ENCODE data around the gene RIPOR2.
A peak's percentile ranks its signal among the peaks of the same experiment; 100 is the strongest.
"Not testable (repeated sequence)": the region's sequence is repeated elsewhere in the genome, so short reads cannot be mapped to it uniquely, and the experiment has no call there.

RIPOR2 gene

GRCh38 chr6:24950218-24950941 lies 14.6 kb upstream of the RIPOR2 start:
- no peak overlapping the region for H3K18ac ChIP-seq (ENCODE audit: low read length)
- WGBS (ENCODE audit: extremely low coverage, insufficient coverage, low lambda C conversion rate): no CpG with 5 or more reads among the region's 3 CpGs
- no peaks in the 10 kb centered on the region for H3K36me3 ChIP-seq (ENCODE audit: control insufficient read depth, insufficient read depth, low read length)
- H3K23ac ChIP-seq (ENCODE audit: low read length): no peak overlapping the region
- H3K27ac ChIP-seq (ENCODE audit: low read depth, low read length): no peak overlapping the region
- H3K4ac ChIP-seq (ENCODE audit: low read depth, low read length): no peak overlapping the region
- H2BK120ac ChIP-seq (ENCODE audit: low read depth, low read length): no peak overlapping the region
- DNase-seq: no peak
- no peaks in the 10 kb centered on the region for H3K79me2 ChIP-seq (ENCODE audit: control insufficient read depth, insufficient read depth, low read length)
- H2AK5ac ChIP-seq (ENCODE audit: low read length): no peak overlapping the region
- no peak overlapping the region for H4K8ac ChIP-seq (ENCODE audit: low read depth, low read length)
- H2BK15ac ChIP-seq (replicated peaks; ENCODE audit: low read depth): no peak overlapping the region
- H3K27me3 ChIP-seq (ENCODE audit: insufficient read depth, low read length, poor library complexity): no peaks in the 10 kb centered on the region
- no peak overlapping the region for H3K4me2 ChIP-seq (ENCODE audit: low read length)
- H2BK5ac ChIP-seq (ENCODE audit: low read length): no peak overlapping the region
- H3K56ac ChIP-seq (ENCODE audit: low read length): no peak overlapping the region
- no peak overlapping the region for H3K9ac ChIP-seq (ENCODE audit: low read length)
- H3K4me1 ChIP-seq (ENCODE audit: control insufficient read depth, low read depth, low read length): no peaks in the 10 kb centered on the region
- no peak overlapping the region for H4K5ac ChIP-seq (ENCODE audit: low read length)
- H3K4me3 ChIP-seq (ENCODE audit: low read length): no peak overlapping the region
- no peaks in the 10 kb centered on the region for H3K79me1 ChIP-seq (ENCODE audit: low read length)

DNA sequence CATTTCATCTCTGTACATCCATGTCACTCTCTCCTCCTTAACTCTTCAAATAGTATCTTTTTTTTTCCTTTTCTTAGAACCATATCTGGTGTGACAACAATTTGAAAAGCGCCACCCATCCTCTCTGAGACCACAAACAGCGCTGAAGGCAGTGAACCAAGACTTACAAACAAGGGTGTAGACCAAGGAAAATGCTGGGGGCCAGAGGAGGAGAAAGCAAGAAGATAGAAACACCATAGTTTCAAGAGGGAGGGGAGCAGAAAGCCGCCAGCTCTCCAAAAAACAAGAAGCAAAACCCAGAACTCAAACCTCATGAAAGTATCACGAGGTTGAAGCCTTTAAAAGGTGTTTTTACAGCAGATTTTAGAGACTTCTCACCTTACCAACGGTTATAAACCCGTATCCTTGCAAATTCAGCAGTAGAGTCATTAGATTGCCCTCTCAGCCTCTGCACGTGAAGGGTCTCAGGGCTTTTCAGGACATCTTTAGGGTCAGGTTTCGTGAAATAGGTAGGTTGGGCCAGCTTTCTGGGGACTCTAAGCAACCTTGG lies 13.3 kb upstream of the RIPOR2 start:
- Histone ChIP-seq H3K27me3 (ENCODE audit: insufficient read depth, low read length, poor library complexity) (no peaks in the 10 kb centered on the region), H2BK120ac (ENCODE audit: low read depth, low read length) (no peak overlapping the region), H2BK5ac (ENCODE audit: low read length) (no peak overlapping the region), H3K4me1 (ENCODE audit: control insufficient read depth, low read depth, low read length) (no peaks in the 10 kb centered on the region), H3K56ac (ENCODE audit: low read length) (no peak overlapping the region), H4K8ac (ENCODE audit: low read depth, low read length) (no peak overlapping the region), H3K79me1 (ENCODE audit: low read length) (no peaks in the 10 kb centered on the region), H3K9ac (ENCODE audit: low read length) (no peak overlapping the region), H3K4ac (ENCODE audit: low read depth, low read length) (no peak overlapping the region), H3K36me3 (ENCODE audit: control insufficient read depth, insufficient read depth, low read length) (no peaks in the 10 kb centered on the region), H2AK5ac (ENCODE audit: low read length) (no peak overlapping the region), H3K4me3 (ENCODE audit: low read length) (no peak overlapping the region), H4K5ac (ENCODE audit: low read length) (no peak overlapping the region), H2BK15ac (replicated peaks; ENCODE audit: low read depth) (no peak overlapping the region), H3K4me2 (ENCODE audit: low read length) (no peak overlapping the region), H3K18ac (ENCODE audit: low read length) (no peak overlapping the region), H3K23ac (ENCODE audit: low read length) (no peak overlapping the region), H3K79me2 (ENCODE audit: control insufficient read depth, insufficient read depth, low read length) (no peaks in the 10 kb centered on the region), H3K27ac (ENCODE audit: low read depth, low read length) (no peak overlapping the region)
- no peak for DNase-seq
- no CpG with 5 or more reads among the region's 8 CpGs for WGBS (ENCODE audit: extremely low coverage, insufficient coverage, low lambda C conversion rate)

GRCh38 chr6:24948261-24948660 lies 12.5 kb upstream of the RIPOR2 start:
- not testable (repeated sequence) for H4K5ac ChIP-seq (ENCODE audit: low read length); H3K79me1 ChIP-seq (ENCODE audit: low read length); H3K9ac ChIP-seq (ENCODE audit: low read length); H3K56ac ChIP-seq (ENCODE audit: low read length); H3K36me3 ChIP-seq (ENCODE audit: control insufficient read depth, insufficient read depth, low read length); H3K18ac ChIP-seq (ENCODE audit: low read length); H2AK5ac ChIP-seq (ENCODE audit: low read length); H3K4me3 ChIP-seq (ENCODE audit: low read length); H2BK15ac ChIP-seq (replicated peaks; ENCODE audit: low read depth); DNase-seq; H4K8ac ChIP-seq (ENCODE audit: low read depth, low read length); H2BK5ac ChIP-seq (ENCODE audit: low read length); H3K23ac ChIP-seq (ENCODE audit: low read length); H3K4ac ChIP-seq (ENCODE audit: low read depth, low read length); H3K4me1 ChIP-seq (ENCODE audit: control insufficient read depth, low read depth, low read length); H3K4me2 ChIP-seq (ENCODE audit: low read length); H3K27me3 ChIP-seq (ENCODE audit: insufficient read depth, low read length, poor library complexity); H2BK120ac ChIP-seq (ENCODE audit: low read depth, low read length); H3K79me2 ChIP-seq (ENCODE audit: control insufficient read depth, insufficient read depth, low read length); H3K27ac ChIP-seq (ENCODE audit: low read depth, low read length)
- no CpG with 5 or more reads among the region's 7 CpGs for WGBS (ENCODE audit: extremely low coverage, insufficient coverage, low lambda C conversion rate)

DNA sequence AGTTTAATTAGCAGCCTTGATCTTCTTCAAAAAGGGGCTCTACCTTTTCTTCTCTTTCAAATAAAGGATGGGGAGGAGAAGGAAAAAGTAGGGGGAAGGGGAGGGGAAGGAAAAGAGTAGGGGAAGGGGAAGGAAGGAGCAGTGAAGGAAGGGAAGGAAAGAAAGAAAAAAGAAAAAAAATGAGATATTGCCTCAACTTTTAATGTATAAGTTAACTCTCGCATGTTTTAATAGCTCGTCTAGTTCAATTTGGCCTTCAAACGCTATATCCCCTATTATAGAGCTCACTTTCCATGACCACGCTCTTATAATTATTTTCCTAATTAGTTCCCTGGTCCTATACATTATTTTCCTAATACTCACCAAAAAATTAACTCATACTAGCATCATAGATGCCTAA lies 11.9 kb upstream of the RIPOR2 start:
- H3K27me3 ChIP-seq (ENCODE audit: insufficient read depth, low read length, poor library complexity): no peaks in the 10 kb centered on the region
- H4K5ac ChIP-seq (ENCODE audit: low read length): no peak overlapping the region
- no peak overlapping the region for H3K23ac ChIP-seq (ENCODE audit: low read length)
- no peak overlapping the region for H3K4me3 ChIP-seq (ENCODE audit: low read length)
- no peak for DNase-seq
- H3K9ac ChIP-seq (ENCODE audit: low read length): no peak overlapping the region
- H3K4me2 ChIP-seq (ENCODE audit: low read length): no peak overlapping the region
- no peak overlapping the region for H3K18ac ChIP-seq (ENCODE audit: low read length)
- no peak overlapping the region for H2BK120ac ChIP-seq (ENCODE audit: low read depth, low read length)
- H2BK15ac ChIP-seq (replicated peaks; ENCODE audit: low read depth): no peak overlapping the region
- no peak overlapping the region for H3K27ac ChIP-seq (ENCODE audit: low read depth, low read length)
- no peak overlapping the region for H4K8ac ChIP-seq (ENCODE audit: low read depth, low read length)
- H3K36me3 ChIP-seq (ENCODE audit: control insufficient read depth, insufficient read depth, low read length): no peaks in the 10 kb centered on the region
- no peaks in the 10 kb centered on the region for H3K79me2 ChIP-seq (ENCODE audit: control insufficient read depth, insufficient read depth, low read length)
- H3K56ac ChIP-seq (ENCODE audit: low read length): no peak overlapping the region
- WGBS (ENCODE audit: extremely low coverage, insufficient coverage, low lambda C conversion rate): 100% methylated on average over 1 of the region's 4 CpGs
- no peaks in the 10 kb centered on the region for H3K4me1 ChIP-seq (ENCODE audit: control insufficient read depth, low read depth, low read length)
- H2BK5ac ChIP-seq (ENCODE audit: low read length): no peak overlapping the region
- no peak overlapping the region for H3K4ac ChIP-seq (ENCODE audit: low read depth, low read length)
- no peaks in the 10 kb centered on the region for H3K79me1 ChIP-seq (ENCODE audit: low read length)
- no peak overlapping the region for H2AK5ac ChIP-seq (ENCODE audit: low read length)

DNA sequence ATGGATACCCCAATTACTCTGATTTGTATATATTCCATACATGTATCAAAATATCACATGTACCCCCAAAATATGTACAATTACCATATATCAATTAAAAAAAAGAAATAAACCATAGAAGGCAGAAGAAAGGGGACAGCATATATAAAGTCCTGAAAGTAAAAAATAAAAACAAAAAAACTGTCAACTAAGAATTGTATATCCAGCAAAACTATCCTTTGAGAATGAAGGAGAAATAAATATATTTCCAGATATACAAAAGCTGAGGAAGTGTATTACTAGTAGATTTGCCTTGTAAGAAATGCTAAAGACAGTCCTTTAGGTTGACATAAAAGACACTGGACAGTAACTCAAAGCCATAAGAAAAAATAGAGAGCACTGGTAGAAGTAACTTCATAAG lies 9.3 kb upstream of the RIPOR2 start:
- Histone ChIP-seq H3K4me1 (ENCODE audit: control insufficient read depth, low read depth, low read length) (no peaks in the 10 kb centered on the region), H4K8ac (ENCODE audit: low read depth, low read length) (no peak overlapping the region), H3K27me3 (ENCODE audit: insufficient read depth, low read length, poor library complexity) (no peaks in the 10 kb centered on the region), H3K79me1 (ENCODE audit: low read length) (no peaks in the 10 kb centered on the region), H2BK5ac (ENCODE audit: low read length) (no peak overlapping the region), H3K4me3 (ENCODE audit: low read length) (no peak overlapping the region), H3K18ac (ENCODE audit: low read length) (no peak overlapping the region), H3K4ac (ENCODE audit: low read depth, low read length) (no peak overlapping the region), H3K4me2 (ENCODE audit: low read length) (no peak overlapping the region), H2AK5ac (ENCODE audit: low read length) (no peak overlapping the region), H3K79me2 (ENCODE audit: control insufficient read depth, insufficient read depth, low read length) (no peaks in the 10 kb centered on the region), H3K36me3 (ENCODE audit: control insufficient read depth, insufficient read depth, low read length) (no peaks in the 10 kb centered on the region), H3K23ac (ENCODE audit: low read length) (no peak overlapping the region), H3K9ac (ENCODE audit: low read length) (no peak overlapping the region), H4K5ac (ENCODE audit: low read length) (no peak overlapping the region), H3K56ac (ENCODE audit: low read length) (no peak overlapping the region), H2BK15ac (replicated peaks; ENCODE audit: low read depth) (no peak overlapping the region), H2BK120ac (ENCODE audit: low read depth, low read length) (no peak overlapping the region), H3K27ac (ENCODE audit: low read depth, low read length) (no peak overlapping the region)
- DNase-seq: no peak

- Histone ChIP-seq H3K4me2 (ENCODE audit: low read length) (no peak overlapping the region), H2AK5ac (ENCODE audit: low read length) (no peak overlapping the region), H4K5ac (ENCODE audit: low read length) (no peak overlapping the region), H4K8ac (ENCODE audit: low read depth, low read length) (no peak overlapping the region), H3K4ac (ENCODE audit: low read depth, low read length) (no peak overlapping the region), H2BK120ac (ENCODE audit: low read depth, low read length) (no peak overlapping the region), H3K36me3 (ENCODE audit: control insufficient read depth, insufficient read depth, low read length) (no peaks in the 10 kb centered on the region), H2BK15ac (replicated peaks; ENCODE audit: low read depth) (no peak overlapping the region), H3K4me3 (ENCODE audit: low read length) (no peak overlapping the region), H3K56ac (ENCODE audit: low read length) (no peak overlapping the region), H3K23ac (ENCODE audit: low read length) (no peak overlapping the region), H3K18ac (ENCODE audit: low read length) (no peak overlapping the region), H2BK5ac (ENCODE audit: low read length) (no peak overlapping the region), H3K27me3 (ENCODE audit: insufficient read depth, low read length, poor library complexity) (no peaks in the 10 kb centered on the region), H3K27ac (ENCODE audit: low read depth, low read length) (no peak overlapping the region), H3K4me1 (ENCODE audit: control insufficient read depth, low read depth, low read length) (no peaks in the 10 kb centered on the region), H3K79me2 (ENCODE audit: control insufficient read depth, insufficient read depth, low read length) (no peaks in the 10 kb centered on the region), H3K9ac (ENCODE audit: low read length) (no peak overlapping the region), H3K79me1 (ENCODE audit: low read length) (no peaks in the 10 kb centered on the region)
- DNase-seq: peak; percentile 40
- no CpG with 5 or more reads among the region's 2 CpGs for WGBS (ENCODE audit: extremely low coverage, insufficient coverage, low lambda C conversion rate)
Observed at GRCh38 chr6:24943774-24944173, 8.0 kb upstream of the RIPOR2 start.

Data from mesendoderm (in vitro differentiated cells).